Muscle of arm (tissue), 12 donors: ENCODE measurements around the gene PPIA. TPM values are rescaled to one million over a fixed set of nuclear protein-coding genes. Genes with fewer than 3 reads are reported as not detected.
"Not testable (repeated sequence)": the region's sequence is repeated elsewhere in the genome, so short reads cannot be mapped to it uniquely, and the experiment has no call there.

ENCODE experiments used
- DNase-seq: peaks from one replicate; pipeline ENCODE4 v3.0.0-alpha.2; 2013
- polyA plus RNA-seq, 12 donors: library from polyadenylated mRNA; unstranded; fragments of 120-200 nt; gene quantifications; one replicate each; pipeline ENCODE4 v1.2.1, GENCODE V29; 2013; ENCODE audit not compliant: insufficient read length in 12 of 12

The PPIA gene
- polyA plus RNA-seq, 12 donors, result 595 to 1,013 (median 803) TPM; not detected in 1

DNA sequence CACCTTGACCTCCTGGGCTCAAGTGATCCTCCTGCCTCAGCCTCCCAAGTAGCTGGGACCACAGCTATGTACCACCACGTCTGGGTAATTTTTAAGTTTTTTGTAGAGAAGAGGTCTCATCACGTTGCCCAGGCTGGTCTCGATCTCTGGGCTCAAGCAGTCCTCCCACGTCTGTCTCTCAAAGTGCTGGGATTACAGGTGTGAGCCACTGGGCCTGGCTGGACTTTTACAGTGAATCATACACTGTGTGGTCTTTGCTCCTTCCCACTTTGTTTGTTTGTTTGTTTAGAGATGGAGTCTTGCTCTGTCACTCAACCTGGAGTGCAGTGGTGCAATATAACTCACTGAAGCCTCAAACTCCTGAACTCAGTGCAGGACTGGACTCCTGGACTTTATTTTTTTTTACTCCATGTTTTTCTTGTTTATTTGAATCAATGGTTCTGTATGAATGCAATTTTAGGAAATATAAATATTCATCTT lies 12.5 kb downstream of the PPIA start:
- no peak for DNase-seq

DNA sequence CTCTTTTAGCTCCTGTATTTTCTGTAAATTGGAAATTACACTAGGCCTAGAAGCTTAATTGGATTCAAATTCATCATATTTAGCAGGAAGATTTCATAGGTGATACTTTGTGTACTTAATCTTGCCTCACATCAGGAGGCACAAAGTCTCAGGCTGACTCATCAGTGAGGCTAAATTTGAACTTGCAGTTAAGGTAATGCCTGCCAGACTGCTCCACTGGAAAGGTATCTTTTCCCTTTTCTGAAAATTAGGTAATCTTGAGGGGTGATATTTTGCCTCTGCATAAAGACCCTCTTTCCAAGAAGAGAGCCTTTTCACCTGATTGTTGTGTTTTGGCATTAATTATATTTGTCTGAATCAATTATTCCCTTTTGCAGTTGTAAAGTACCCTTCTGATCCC lies 14.6 kb downstream of the PPIA start:
- no peak for DNase-seq

DNA sequence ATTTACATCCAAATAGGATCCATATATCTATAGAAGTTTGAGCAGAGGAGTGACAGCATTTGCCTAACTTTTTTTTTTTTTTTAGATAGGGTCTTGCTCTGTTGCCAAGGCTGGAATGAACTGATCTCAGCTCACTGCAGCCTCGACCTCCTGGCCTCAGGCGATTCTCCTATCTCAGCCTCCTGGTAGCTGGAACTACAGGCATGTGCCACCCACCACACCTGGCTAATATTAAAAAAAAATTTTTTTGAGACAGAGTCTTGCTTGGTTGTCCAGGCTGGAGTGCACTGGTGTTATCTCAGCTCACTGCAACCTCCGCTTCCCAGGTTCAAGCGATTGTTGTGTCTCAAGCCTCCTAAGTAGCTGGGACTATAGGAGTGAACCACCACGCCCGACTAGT lies 15.1 kb downstream of the PPIA start:
- DNase-seq, result no peak

DNA sequence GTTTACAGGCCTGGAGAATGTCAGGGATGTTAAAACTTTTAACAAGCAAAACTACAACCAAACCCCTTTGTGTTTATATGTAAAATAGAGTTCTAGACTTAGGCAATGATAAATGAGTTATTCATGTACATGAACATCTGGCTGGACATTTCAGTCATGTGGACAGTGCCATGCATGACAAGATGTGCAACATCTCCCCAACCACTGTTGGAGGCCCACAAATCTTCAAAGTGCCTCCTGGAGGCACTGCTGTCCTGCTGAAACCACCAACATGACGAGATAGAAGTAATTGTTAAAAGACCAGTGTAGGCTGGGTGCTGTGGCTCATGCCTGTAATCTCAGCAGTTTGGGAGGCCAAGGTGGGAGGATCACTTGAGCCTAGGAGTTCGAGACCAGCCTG lies 18.4 kb downstream of the PPIA start:
- no peak for DNase-seq

DNA sequence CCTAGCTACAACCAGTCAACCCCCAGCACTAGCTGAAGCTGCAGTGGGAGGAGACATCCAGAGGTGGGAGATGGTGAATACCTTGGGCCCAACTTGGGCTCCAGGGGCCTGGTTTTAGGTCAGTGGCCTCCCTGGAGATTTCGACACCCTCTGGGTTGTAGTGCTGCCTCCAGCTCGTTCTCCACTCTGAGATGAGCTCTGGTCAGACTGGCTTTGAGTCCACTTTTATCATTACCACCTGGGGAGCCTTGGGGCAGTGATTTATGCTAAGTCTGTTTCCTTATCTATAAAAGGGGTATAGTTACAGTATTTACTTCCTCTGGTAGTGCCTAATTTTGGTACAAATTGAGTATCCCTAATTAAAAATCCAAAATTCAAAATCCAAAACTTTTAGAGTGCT lies 22.8 kb downstream of the PPIA start:
- DNase-seq, result no peak

DNA sequence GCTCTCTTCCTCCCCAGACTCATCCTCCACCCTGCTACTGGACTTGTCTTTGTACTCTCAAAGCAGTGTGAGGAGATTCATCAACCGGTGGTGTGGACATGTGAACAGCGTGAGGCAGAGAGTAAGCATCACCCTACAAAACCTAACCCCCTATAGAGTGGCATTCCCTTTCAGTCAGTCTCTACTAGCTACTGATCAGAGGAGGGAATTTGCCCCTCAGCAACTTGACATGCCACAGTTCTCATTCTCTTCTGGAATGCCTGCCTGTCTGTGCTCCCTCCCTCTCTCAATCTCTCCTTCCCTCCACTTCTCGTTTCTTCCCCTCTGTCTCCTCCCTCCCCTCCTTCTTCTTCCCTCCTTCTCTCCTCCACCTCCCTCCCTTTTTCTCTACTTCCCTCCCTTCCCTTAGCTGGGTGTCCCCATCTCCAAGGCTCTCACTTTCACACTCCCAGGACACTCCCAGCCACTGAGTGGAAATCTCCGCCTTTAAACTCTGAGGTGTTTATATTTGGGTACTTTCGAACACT lies 26.8 kb downstream of the PPIA start:
- no peak for DNase-seq

DNA sequence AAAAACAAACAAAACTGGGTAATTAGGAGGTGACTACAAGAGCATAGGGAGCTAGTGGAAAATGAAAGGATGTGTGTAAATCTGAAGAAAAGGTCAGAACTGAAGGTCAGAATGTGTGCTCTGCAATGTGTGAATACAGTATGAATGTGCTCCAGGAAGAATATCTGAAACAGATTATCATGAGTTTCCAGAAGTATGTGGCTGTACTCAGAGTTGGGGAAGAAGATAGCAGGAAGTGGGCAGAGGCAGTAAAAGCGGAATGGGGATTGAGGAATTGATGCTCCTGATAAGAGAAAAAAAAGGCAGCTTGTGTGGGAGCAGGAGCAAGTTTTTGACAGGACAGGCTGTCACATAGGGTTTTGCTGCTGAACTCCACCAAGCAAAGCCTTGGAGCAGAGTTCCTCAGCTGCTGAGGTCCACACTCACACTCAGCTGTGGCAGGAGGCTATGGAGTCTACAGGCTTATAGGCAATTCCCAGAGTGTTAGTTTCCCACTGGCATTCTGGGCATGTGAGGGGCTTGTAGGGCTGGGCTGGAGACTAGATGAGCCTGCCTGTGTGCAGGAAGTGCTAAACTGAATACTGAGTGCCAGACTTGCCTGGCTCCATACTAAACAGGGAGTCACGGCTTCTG lies 28.5 kb downstream of the PPIA start:
- DNase-seq, result no peak

DNA sequence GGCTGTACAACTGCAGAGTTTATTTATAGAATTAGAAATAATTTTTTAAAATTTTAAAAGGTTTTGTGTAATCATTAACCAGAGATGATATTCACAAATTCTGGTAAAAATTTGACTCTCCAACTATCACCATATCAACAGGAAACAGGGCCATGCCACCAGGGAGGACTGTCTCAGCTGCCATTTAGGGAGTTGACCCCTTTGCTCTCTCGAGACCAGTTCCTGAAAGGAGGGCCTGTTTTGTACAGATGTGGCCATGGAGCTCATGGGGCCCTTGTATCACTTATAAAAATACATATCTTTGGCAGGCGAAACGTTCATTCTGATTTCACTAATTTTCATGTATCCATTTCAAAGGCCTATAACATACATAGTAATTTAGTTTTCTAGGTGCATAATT lies 31.1 kb downstream of the PPIA start:
- no peak for DNase-seq

DNA sequence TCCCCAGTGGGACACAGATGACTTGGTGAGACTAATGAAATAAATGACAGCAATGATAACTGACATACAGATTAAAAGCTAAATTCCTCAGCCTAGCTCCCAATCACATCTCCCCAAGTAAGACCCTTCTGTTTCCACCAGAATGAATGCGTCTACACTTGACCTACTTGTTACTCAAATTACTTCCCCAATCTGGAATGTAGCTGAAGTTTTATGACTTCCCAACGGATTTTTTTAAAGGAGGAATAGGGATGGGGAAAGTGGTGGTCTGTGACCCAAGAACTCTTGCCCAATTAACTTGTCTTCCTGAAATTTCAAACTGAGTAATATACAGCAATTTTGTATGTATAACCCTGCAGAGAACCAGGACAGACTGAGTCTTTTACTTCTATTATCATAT lies 42.3 kb downstream of the PPIA start:
- no peak for DNase-seq

DNA sequence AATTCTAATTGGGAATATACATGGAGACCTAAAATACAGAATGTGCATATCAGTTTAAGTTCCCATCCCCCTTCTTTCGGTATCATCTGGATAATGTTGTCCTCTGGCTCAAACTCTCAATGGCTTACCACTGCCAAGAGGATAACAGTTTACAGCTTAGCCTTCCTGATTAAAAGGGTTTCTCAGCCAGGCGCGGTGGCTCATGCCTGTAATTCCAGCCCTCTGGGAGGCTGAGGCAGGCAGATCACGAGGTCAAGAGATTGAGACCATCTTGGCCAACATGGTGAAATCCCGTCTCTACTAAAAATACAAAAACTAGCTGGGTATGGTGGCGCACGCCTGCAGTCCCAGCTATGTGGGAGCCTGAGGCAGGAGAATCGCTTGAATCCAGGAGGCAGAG lies 46.2 kb downstream of the PPIA start:
- DNase-seq, result not testable (repeated sequence)

DNA sequence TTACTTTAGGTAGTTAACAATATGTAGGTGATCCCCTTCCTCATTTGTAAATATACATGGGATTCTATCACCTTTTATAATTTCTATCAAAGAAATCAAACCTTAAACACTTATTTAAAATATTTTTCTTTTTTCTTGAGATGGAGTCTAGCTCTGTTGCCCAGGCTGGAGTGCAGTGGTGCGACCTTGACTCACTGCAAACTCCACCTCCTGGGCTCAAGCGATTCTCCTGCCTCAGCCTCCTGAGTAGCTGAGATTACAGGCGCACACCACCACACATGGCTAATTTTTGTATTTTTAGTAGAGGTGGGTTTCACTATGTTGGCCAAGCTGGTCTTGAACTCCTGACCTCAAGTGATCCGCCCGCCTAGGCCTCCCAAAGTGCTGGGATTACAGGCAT lies 47.0 kb downstream of the PPIA start:
- DNase-seq, result not testable (repeated sequence)

DNA sequence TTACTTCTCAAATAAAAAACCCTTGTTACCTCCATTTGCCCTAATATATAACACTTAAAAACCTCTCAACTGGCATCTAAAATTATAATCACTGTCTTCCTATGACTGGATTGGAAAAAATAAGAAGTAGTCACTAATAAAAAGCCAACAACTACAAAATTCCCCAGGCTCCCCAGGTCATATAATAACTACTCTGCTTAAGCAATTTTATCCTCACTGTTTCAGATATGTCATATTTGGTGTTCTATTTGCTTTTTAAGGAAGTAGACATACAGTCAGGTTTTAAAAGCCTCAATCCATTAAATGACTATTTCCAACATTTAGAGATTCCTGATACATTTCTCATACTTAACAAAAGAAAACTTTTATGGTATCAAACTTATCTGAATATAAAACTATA lies 49.0 kb downstream of the PPIA start:
- DNase-seq, result no peak

DNA sequence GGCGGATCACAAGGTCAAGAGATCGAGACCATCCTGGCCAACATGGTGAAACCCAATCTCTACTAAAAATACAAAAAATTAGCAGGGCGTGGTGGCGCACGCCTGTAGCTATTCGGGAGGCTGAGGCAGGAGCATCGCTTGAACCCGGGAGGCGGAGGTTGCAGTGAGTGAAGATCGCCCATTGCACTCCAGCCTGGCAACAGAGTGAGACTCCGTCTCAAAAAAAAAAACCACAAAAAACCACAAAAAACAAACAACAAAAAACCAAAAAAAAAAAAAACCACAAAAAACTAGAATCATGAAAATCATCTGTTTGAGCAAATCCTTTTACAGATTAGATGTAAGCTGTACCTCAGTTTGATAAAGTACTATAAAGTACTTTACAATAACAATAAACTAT lies 49.9 kb downstream of the PPIA start:
- not testable (repeated sequence) for DNase-seq

DNA sequence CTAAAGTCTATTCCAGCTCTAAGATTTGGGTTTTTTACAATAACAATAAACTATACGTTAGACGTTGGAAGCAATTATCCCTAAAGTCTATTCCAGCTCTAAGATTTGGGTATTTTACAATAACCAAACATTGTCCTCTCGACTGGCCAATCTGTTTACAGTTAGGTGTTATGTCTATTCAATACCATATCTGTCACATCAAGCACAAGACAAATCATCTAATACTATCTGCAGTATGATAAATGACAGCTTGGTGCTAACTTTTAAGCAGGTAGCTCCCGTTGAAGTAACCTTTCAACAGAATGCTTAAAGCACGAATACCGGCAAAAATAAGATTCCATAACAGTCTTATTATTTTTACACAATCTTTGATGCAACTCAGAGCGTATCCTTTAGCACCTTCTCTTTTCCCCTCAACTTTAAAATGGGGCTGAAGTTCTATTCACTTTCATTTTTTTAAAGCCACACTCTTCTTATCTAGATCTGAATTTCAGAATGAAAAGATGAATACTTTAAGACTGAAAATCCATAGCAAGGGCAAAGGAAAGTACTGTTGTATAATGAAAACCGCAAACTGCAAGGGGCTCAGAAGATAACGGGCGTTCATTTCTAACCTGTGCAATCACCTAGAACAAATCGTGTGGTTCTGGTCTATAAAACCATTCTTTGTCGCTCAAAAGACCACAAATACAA lies 50.5 kb downstream of the PPIA start:
- DNase-seq, result peak; percentile 15

DNA sequence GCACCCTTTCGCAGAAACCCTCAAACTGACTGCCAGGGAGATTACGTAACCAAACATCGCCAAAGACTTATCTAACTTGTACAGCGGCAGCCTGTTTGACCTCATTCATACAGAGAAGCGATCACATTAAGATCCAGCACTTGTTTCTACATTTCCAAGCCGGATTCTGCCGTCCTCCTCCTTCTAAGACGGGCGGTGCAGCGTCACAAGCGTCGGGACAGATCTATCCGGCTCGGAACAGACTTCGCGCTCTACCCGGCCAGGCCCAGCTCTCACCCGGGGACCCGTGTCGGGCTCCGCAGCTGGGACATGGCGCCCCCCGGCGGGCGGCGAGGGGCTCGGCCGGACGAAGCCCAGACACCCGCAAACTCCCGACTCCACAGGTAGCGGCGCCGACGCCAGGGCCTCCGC lies 51.0 kb downstream of the PPIA start:
- DNase-seq, result peak; percentile 92

DNA sequence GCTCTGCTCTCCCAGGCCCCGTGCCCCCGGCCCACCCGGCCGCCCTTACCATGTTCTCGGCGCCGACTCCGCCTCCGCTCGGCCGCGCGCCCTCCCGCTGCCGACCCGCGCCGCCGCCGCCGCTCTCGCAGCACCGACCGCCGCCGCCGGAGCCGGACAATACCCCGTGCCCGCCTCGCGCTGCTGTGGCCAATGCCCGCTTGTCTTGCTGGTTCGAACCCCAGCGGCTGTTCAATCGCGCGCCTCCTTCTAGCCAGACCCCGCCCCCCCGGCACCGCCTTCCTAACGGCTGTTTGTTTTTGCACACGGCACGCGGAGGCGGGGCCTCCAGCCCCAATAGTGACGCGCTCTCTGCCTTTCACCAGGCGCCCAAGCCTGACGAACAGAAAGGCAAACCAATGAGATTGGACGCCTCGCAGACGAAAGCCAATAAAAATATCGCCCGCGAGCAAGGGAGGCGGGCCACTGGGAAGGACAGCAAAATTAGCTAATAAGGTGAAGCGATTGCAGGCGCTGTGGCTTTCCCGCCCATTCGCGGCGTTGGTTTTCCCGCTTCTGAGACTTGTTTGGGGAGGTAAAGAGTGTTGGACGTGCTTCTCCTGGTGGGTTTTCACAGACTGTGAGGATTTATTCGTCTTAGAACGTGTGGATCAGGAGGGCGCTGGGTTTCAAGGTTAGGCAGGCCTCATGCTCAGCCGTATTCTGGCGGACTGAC lies 51.6 kb downstream of the PPIA start, which contains the start of gene H2AZ2:
Gene H2AZ2, minus strand, starts transcription at position 168 of the 715 bp plus-strand sequence. Its CDS starts 116 bp downstream, at position 52.
- peak; percentile 100 for DNase-seq

DNA sequence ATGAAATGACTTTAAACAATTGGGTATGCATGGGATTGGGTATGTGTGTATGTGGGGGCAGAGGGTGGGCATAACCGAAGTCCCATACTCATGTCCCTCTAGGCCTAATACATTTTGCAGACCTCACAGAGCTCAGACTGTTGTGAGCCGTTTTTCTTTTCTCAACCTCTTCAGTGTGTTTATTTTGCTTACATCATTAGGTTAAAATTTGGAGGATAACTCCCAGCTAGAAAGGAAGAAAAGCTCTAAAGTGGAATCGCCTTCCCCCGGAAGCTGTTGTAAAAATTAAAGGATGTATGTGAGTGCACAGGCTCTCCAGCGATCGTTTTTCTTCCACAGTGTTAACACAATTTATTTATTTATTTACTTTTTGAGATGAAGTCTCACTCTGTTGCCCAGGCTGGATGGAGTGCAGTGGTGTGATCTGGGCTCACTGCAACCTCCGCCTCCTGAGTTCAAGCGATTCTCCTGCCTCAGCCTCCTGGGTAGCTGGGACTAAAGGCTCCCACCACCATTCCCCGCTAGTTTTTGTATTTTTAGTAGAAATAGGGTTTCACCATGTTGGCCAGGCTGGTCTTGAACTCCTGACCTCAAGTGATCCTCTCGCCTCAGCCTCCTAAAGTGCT lies 52.9 kb downstream of the PPIA start:
- DNase-seq, result no peak

DNA sequence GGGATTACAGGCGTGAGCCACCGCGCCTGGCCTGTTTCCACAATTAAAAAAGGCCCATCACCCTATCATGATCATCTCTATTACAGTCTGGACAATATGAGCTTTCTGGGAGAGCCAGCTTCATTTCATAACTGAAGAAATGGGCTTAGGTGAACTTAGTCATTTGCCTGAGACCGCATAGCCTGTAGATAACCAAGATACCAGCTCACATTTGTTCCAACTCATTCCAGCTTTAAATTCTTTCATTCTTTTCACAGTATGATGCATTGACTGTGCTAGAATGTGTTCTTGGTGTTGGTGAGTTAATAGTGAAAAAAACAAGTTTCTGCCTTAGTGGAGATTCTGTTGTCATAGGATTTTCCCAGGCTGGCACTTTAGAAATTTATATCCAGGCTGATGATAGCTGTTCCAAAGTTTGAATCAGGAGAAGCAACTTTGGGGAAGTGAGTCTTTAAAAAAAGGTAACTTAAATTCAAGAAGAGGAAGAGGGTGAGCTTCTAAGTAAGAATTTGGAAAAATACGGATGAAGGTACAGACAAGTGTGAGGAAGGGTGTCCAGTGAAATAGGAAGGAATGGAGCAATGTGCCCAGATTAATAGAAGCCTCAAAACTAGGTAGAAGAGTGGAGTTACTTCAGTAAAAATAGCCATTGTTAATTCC lies 53.5 kb downstream of the PPIA start:
- no peak for DNase-seq

DNA sequence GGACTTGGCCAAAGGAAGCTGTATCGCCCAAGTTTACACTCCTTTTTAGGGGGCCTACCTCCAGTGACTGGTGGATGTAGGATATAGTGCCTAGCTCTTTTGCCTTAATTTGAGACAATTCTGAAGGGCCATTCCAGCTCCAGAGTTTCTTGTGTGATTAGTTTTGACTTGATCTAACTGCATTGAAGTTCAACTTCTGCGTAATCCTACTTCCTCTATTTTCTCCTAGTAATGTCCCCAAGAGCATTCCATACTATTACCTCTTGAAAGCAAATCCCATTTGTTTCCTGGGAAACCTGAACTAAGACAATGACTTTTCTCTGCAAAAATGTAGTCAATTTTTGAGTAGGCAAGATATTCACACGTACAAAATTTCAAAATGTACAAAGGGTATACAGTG lies 56.1 kb downstream of the PPIA start:
- no peak for DNase-seq
